GM21619 (cell line): ENCODE results near the gene ITGB5.

ENCODE experiments used
- ATAC-seq: cut with Tn5 transposase; IDR thresholded peaks from one replicate; pipeline ENCODE4 v1.9.1; 2021; ENCODE audit not compliant: unreplicated experiment

ITGB5 gene

GRCh38 chr3:124816206-124816605, 71.0 kb downstream of the ITGB5 start:
- no peak for ATAC-seq

- no peak for ATAC-seq
Observed at GRCh38 chr3:124815781-124816180, 71.4 kb downstream of the ITGB5 start.

- ATAC-seq, result no peak
Observed at GRCh38 chr3:124814620-124815421, 72.3 kb downstream of the ITGB5 start.

GRCh38 chr3:124813541-124813940, 73.6 kb downstream of the ITGB5 start:
- ATAC-seq, result no peak

- no peak for ATAC-seq
Observed at GRCh38 chr3:124812291-124813265, 74.6 kb downstream of the ITGB5 start.

- ATAC-seq, result no peak
Observed at GRCh38 chr3:124811436-124811835, 75.7 kb downstream of the ITGB5 start.

- no peak for ATAC-seq
Observed at GRCh38 chr3:124810970-124811369, 76.2 kb downstream of the ITGB5 start.

GRCh38 chr3:124809039-124809438, 78.1 kb downstream of the ITGB5 start:
- no peak for ATAC-seq

- ATAC-seq, result no peak
Observed at GRCh38 chr3:124805671-124806070, 81.5 kb downstream of the ITGB5 start.

GRCh38 chr3:124804875-124805274, 82.3 kb downstream of the ITGB5 start:
- no peak for ATAC-seq

GRCh38 chr3:124802702-124803101, 84.5 kb downstream of the ITGB5 start:
- ATAC-seq, result no peak

- ATAC-seq, result no peak
Observed at GRCh38 chr3:124802061-124802698, 85.0 kb downstream of the ITGB5 start.

- no peak for ATAC-seq
Observed at GRCh38 chr3:124800511-124801258, 86.5 kb downstream of the ITGB5 start.

GRCh38 chr3:124800076-124800475, 87.1 kb downstream of the ITGB5 start:
- no peak for ATAC-seq

GRCh38 chr3:124799676-124800075, 87.5 kb downstream of the ITGB5 start:
- no peak for ATAC-seq

- no peak for ATAC-seq
Observed at GRCh38 chr3:124797426-124797945, 89.7 kb downstream of the ITGB5 start.

- ATAC-seq, result no peak
Observed at GRCh38 chr3:124796477-124796876, 90.7 kb downstream of the ITGB5 start.

- no peak for ATAC-seq
Observed at GRCh38 chr3:124793054-124793739, 94.0 kb downstream of the ITGB5 start.

GRCh38 chr3:124792341-124793040, 94.7 kb downstream of the ITGB5 start:
- ATAC-seq, result no peak
